Ectodermal cell (in vitro differentiated cells): Measurements from ENCODE around the gene NFKB2.
A peak's percentile ranks its signal among the peaks of the same experiment; 100 is the strongest.

Experiments used
- H3K27ac ChIP-seq: 2 replicates; pipeline ENCODE4 v1.7.0; 2013; ENCODE audit warnings: mild to moderate bottlenecking, low read depth, low read length; ENCODE audit not compliant: insufficient read depth, poor library complexity, severe bottlenecking
- H3K27me3 ChIP-seq: 2 replicates; pipeline ENCODE4 v1.7.0; 2013; ENCODE audit warnings: mild to moderate bottlenecking, low read length; ENCODE audit not compliant: insufficient read depth, control insufficient read depth, poor library complexity, severe bottlenecking
- H3K36me3 ChIP-seq: one replicate; pipeline ENCODE4 v1.7.0; 2013; ENCODE audit warnings: low read length; ENCODE audit not compliant: control insufficient read depth, insufficient read depth
- H3K4me1 ChIP-seq: one replicate; pipeline ENCODE4 v1.7.0; 2013; ENCODE audit warnings: low read length; ENCODE audit not compliant: control insufficient read depth, insufficient read depth
- H3K4me3 ChIP-seq: 2 replicates; pipeline ENCODE4 v1.7.0; 2013; ENCODE audit warnings: low read depth, low read length, control low read depth; ENCODE audit not compliant: insufficient read depth
- H3K9me3 ChIP-seq: 2 replicates; pipeline ENCODE4 v1.7.0; 2013; ENCODE audit warnings: mild to moderate bottlenecking, low read length, moderate library complexity; ENCODE audit not compliant: control insufficient read depth
- WGBS, 2 experiments: methylation state at CpG; one replicate each; pipeline ENCODE4 v1.1.7; 2013; ENCODE audit warnings: missing lambda C conversion rate in 2 of 2; 5-methylcytosine and 5-hydroxymethylcytosine counted together

NFKB2 gene

GRCh38 chr10:102407425-102408130 lies 12.1 kb downstream of the NFKB2 start:
- Histone ChIP-seq H3K4me1 (peaks cover 34% of the 10 kb centered on the region), H3K4me3 (no peak overlapping the region), H3K36me3 (no peaks in the 10 kb centered on the region), H3K9me3 (no peaks in the 10 kb centered on the region), H3K27me3 (peaks cover 69% of the 10 kb centered on the region), H3K27ac (no peak overlapping the region)
- WGBS, 2 experiments: 87 to 88% methylated on average over 13 of the region's 13 CpGs

GRCh38 chr10:102408131-102408727 lies 12.7 kb downstream of the NFKB2 start:
- Histone ChIP-seq H3K4me1 (peaks cover 40% of the 10 kb centered on the region), H3K36me3 (no peaks in the 10 kb centered on the region), H3K9me3 (no peaks in the 10 kb centered on the region), H3K27ac (no peak overlapping the region), H3K4me3 (peak overlapping the region; percentile 37), H3K27me3 (peaks cover 71% of the 10 kb centered on the region)
- 74 to 77% methylated on average over 14 of the region's 14 CpGs for WGBS, 2 experiments

- peaks cover 71% of the 10 kb centered on the region for H3K27me3 ChIP-seq
- peaks cover 48% of the 10 kb centered on the region for H3K4me1 ChIP-seq
- WGBS, 2 experiments: 1% methylated on average over 103 of the region's 103 CpGs
Observed at GRCh38 chr10:102408728-102409603, 13.5 kb downstream of the NFKB2 start.

GRCh38 chr10:102409604-102410428 lies 14.3 kb downstream of the NFKB2 start:
- Histone ChIP-seq H3K36me3 (no peaks in the 10 kb centered on the region), H3K4me3 (peak overlapping the region; percentile 31), H3K9me3 (no peaks in the 10 kb centered on the region), H3K4me1 (peaks cover 56% of the 10 kb centered on the region), H3K27me3 (peaks cover 71% of the 10 kb centered on the region), H3K27ac (no peak overlapping the region)
- WGBS, 2 experiments: 42 to 44% methylated on average over 24 of the region's 24 CpGs

More at GRCh38 chr10:102408728-102409603, 13.5 kb downstream of the NFKB2 start:
- no peaks in the 10 kb centered on the region for H3K9me3 ChIP-seq
- H3K27ac ChIP-seq: no peak overlapping the region
- peak overlapping the region; percentile 37 for H3K4me3 ChIP-seq
- H3K36me3 ChIP-seq: no peaks in the 10 kb centered on the region

- Histone ChIP-seq H3K27me3 (peaks cover 71% of the 10 kb centered on the region), H3K27ac (no peak overlapping the region), H3K4me1 (peaks cover 63% of the 10 kb centered on the region), H3K9me3 (no peaks in the 10 kb centered on the region), H3K36me3 (no peaks in the 10 kb centered on the region), H3K4me3 (peak overlapping the region; percentile 31)
- 6 to 8% methylated on average over 48 of the region's 48 CpGs for WGBS, 2 experiments
Observed at GRCh38 chr10:102410429-102411073, 15.0 kb downstream of the NFKB2 start.

GRCh38 chr10:102411341-102412255 lies 16.1 kb downstream of the NFKB2 start:
- Histone ChIP-seq H3K4me3 (no peak overlapping the region), H3K9me3 (no peaks in the 10 kb centered on the region), H3K27ac (peak overlapping the region; percentile 36), H3K4me1 (peaks cover 68% of the 10 kb centered on the region), H3K36me3 (no peaks in the 10 kb centered on the region), H3K27me3 (peaks cover 62% of the 10 kb centered on the region)
- 89 to 90% methylated on average over 14 of the region's 14 CpGs for WGBS, 2 experiments

- Histone ChIP-seq H3K27me3 (peaks cover 55% of the 10 kb centered on the region), H3K4me1 (peaks cover 68% of the 10 kb centered on the region), H3K36me3 (no peaks in the 10 kb centered on the region), H3K27ac (peak overlapping the region; percentile 36), H3K9me3 (no peaks in the 10 kb centered on the region), H3K4me3 (no peak overlapping the region)
- 93% methylated on average over 10 of the region's 10 CpGs for WGBS, 2 experiments
Observed at GRCh38 chr10:102412293-102412692, 16.8 kb downstream of the NFKB2 start.

- peaks cover 72% of the 10 kb centered on the region for H3K4me1 ChIP-seq
- no peaks in the 10 kb centered on the region for H3K9me3 ChIP-seq
- H3K36me3 ChIP-seq: no peaks in the 10 kb centered on the region
- 12 to 13% methylated on average over 5 of the region's 5 CpGs for WGBS, 2 experiments
- peak overlapping the region; percentile 78 for H3K27ac ChIP-seq
- peaks cover 48% of the 10 kb centered on the region for H3K27me3 ChIP-seq
- no peak overlapping the region for H3K4me3 ChIP-seq
Observed at GRCh38 chr10:102413053-102413705, 17.7 kb downstream of the NFKB2 start.
